Stimulated activated CD4-positive, alpha-beta T cell treated with anti-CD3 and anti-CD28 coated beads, Interleukin-2, amount 100 ng/mL, for 4 hours (primary cell): Measurements from ENCODE around the gene FRAS1.
"Not testable (repeated sequence)": the region's sequence is repeated elsewhere in the genome, so short reads cannot be mapped to it uniquely, and the experiment has no call there.

Source experiments
- DNase-seq: peaks from one replicate; pipeline ENCODE4 v3.0.0-alpha.2; 2020; ENCODE audit warnings: low read depth

The FRAS1 gene

GRCh38 chr4:78512357-78512920 lies 455.3 kb downstream of the FRAS1 start:
- no peak for DNase-seq

DNA sequence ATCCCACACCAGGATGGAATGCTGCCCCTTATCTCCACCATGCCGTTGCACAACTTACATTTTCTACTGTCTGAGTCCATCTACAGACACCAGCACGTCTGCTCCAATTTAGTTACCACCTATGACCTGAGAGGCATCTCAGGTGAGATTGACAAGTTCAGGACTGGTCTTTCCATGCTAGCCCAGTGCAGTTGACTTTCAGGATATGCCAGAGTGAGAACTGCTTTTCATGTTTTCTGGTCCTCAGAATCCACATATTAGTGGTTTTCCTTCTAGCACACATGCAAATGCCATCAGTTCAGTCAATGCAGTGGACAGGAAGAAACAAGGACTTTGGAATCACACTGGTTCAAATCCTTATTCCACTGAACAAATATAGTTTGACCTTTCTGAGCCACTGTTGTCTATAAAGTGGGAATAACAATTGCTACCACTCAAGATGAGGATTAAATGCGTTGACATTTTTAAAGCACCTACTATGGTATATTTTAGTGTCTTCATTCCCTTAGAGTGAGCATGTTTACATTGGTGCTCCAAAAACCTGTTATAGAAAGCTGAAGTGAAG lies 456.4 kb downstream of the FRAS1 start:
- no peak for DNase-seq

- DNase-seq, result no peak
These were observed 460.0 kb downstream of the FRAS1 start for GRCh38 chr4:78517050-78517652.

DNA sequence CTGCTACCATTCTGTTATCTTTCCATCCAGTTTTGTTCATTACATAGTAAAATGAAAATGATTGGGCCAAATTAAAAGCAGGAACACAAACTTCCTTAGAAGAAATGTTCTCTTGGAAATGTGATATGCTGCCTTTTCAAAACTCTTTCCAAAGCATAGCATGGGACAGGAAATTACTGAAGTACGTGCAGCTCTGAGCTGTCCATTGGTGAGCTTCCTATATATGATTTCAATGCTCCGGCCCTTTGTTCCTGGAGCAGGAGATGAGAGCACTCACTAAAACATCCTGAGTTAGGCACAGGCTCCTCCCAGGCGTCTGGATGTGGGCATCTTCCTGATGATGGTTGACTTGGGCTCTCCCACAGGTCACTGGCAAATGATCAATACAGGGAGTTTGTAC lies 461.4 kb downstream of the FRAS1 start:
- DNase-seq, result no peak

DNA sequence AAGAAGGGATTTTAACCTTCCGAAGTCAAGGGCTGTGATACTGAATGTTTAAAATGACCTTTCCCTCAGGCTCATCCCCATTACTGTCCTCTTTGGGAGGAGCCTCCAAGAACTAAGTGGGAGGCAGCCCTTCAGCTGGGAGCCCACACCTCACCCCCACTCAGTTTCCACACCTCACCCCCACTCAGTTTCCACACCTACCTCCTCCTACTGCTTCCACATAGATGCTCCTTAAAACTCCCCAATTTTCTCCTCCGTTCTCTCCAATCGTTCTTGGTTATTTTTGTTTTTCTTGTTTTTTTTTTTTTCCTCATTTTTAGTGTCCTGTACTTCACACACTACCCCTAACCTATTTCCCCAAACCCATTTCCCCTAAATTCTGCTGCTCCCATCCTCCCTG lies 462.8 kb downstream of the FRAS1 start:
- DNase-seq, result no peak

GRCh38 chr4:78520808-78521226 lies 463.7 kb downstream of the FRAS1 start:
- no peak for DNase-seq

DNA sequence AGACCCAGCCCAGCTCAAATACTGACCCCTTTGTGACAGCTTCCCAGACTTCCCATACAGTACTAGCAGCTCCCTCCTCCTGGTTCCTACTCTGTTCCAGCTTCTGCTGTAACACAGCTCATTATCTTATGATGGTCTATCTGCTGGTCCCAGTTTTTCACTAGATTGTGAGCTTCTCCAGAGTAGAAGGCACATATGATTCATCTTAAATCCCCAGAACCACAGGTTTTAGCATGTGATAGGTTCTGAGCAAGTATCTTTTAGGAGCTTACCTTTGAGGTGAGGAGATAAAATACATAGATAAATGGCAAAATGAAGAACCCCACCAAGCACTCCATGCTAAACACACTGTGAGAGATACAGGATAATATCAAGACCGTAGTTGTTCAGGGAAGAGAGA lies 466.9 kb downstream of the FRAS1 start:
- DNase-seq, result no peak

GRCh38 chr4:78525559-78525958 lies 468.4 kb downstream of the FRAS1 start:
- DNase-seq, result no peak

DNA sequence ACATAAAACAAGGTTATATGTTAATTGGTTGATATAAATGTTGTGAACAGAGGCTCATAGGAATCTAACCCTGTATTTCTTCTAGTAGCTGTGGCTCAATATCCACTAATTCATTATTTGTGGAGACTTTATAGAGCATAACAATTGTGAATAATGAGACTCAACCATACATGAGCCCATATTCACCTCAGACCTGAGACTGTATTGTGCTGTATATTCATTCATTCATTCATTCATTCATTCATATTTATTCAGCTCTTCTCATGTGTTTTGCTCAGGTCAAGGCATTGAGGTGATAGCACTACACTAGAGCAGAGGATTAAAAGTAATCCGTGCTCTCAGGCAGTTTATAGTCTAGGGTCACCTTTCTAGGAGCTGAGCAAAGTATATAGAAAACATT lies 470.0 kb downstream of the FRAS1 start:
- DNase-seq, result no peak

DNA sequence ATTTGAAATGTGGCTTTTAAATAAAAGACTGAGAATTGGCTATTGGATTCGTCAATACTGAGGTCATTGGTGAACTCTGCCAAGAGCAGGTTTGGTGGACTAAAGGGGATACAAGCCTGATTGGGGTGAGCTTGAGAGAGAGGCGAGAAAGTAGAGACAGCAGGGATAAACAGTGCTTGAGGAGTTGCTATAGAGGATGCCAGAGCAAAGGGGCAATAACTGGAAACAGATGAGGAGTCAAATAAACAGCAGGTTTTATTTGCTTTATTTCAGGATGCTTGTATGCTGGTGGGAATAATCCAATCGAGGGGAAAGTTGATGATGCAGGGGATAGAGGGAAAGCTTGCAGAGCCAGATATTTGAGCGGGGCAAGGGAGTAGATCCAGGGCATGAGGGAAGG lies 470.4 kb downstream of the FRAS1 start:
- DNase-seq, result no peak

- DNase-seq, result no peak
These were observed 471.2 kb downstream of the FRAS1 start for GRCh38 chr4:78528327-78528726.

DNA sequence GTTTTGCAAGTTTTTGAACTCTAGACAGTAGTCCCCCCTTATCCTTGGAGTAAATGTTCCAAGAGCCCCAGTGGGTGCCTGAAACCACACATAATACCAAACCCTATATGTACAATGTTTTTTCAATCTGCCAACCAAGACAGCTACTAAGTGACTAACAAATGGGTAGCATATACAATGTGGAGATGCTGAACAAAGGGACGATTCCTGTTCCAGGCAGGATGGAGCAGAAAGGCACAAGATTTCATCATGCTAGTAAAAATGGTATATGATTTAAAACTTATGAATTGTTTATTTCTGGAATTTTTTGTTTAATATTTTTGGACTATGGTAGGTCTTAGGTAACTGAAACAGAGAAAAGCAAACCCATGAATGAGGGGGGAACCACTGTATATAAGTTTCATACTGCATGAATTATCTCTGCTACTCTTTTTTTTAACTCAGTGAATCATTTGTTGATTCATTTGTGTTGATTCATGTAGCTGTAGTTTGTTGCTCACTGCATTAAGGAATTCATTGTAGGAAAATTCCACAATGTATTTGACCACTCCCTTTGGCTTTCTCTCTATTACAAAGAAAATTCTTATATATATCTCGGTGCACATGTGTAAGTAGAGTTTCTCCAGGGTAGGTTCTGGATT lies 472.6 kb downstream of the FRAS1 start:
- DNase-seq, result no peak

GRCh38 chr4:78532046-78532445 lies 474.9 kb downstream of the FRAS1 start:
- DNase-seq, result no peak

- no peak for DNase-seq
These were observed 476.7 kb downstream of the FRAS1 start for GRCh38 chr4:78533854-78534253.

GRCh38 chr4:78534286-78534955 lies 477.3 kb downstream of the FRAS1 start:
- no peak for DNase-seq

DNA sequence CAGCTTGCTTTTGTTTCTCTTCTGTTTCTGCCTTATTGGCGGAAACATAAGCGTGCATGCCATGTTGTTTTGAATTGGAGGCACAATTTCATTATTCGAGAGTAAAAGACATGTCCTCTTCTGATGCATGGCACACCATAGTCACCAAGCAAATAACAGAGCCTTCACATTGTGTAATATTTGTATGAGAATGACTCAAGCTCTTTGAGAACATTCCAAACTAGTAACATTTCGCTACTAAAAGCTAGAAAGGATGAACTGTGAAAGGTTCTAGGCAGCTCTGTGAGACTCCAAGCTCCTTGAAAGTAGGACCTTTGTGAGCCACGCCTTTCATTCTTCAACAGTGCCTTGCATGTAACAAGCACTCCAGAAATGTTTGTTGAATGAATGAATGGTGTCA lies 485.2 kb downstream of the FRAS1 start:
- no peak for DNase-seq

DNA sequence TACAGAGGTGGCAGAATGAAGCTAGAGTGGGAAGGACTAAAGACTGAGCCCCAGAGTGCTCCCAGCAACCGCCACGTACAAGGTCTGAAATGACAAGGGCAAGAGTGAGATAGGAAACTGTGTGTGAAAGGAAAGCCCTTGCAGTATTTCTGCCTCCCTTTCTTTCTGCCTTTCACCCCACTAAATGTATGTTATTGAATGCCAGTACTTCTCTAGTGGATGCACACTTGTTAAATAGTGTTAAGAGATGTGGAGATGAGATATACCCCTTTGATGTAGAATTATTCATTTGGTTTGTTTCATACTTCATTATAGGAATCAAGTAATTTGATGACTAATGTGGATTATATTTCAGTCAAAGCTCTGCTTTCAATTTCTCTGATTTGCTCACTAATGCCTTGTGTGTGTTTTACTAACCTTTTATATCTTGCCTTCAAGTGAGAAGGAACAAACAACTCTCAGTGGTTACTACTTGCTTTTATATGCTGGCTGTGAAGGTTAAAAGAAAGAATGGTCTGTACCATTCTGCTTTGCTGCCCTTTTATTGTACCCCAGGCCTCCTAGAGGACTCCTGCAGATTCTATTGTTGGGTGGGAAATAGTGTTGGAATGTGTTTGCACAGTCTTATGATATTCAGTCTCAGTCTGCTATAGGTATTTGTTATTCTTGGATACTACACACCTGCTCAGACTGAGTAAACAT lies 486.5 kb downstream of the FRAS1 start:
- no peak for DNase-seq

DNA sequence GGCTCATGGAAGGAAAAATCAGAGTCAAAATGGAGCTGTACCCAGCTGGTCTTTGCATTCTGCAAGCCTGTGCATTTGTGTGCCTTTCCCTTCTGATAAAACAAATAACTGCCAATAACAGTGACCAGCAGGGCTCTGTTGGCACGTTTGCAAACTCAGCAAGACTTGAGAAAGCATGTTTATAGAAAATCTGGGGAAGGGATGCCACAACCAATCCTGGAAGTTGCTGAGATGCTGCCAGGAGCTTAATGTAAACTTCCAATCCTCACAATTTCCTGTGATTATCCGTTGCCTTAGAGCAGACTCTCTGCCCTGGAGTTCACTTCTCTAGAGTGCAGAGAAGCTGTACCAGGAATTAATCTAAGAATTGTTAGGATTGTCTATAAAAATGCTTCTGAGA lies 487.6 kb downstream of the FRAS1 start:
- no peak for DNase-seq

DNA sequence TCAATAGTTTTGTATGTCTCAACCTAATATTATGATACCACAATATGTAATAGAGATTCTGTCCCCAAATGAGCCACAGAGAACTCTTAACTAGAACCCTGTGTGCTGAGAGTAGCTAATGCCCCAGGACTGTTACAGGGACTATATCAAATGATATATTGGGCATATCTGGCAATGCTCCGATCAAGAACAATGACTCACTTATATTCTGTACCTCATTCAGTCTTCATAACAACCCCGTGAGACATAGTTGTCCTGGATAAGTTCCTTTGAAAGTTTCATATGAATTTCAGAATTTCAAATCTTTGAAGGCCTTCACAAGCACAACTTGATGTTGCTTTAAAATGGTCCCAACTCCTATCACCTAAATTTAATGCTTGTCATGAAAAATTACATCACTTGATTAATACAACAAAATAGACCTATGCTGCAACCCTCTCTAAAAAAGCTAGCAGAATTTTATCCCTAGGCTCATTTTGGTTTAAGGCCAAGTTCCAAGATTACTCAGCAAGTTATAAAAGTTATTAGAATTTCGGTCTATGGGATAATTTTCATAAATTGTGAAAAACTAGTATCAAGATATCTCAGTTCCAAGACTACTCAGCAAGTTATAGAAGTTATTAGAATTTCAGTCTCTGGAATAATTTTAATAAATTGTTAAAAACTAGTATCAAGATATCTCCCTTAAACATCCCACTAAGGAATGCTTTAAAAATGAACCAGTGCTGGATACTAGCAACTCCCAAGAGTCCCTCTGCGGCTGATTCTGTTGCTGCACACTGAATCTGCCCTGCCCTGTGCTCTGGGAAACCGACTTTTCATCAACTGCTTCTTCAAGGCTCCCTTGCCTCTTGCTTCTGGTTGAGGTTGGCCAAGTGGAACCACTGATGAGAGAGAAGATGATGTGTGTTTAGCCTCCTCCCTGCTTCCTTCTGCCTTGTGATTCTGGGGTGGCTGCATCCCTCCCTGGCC lies 488.4 kb downstream of the FRAS1 start:
- DNase-seq, result no peak

DNA sequence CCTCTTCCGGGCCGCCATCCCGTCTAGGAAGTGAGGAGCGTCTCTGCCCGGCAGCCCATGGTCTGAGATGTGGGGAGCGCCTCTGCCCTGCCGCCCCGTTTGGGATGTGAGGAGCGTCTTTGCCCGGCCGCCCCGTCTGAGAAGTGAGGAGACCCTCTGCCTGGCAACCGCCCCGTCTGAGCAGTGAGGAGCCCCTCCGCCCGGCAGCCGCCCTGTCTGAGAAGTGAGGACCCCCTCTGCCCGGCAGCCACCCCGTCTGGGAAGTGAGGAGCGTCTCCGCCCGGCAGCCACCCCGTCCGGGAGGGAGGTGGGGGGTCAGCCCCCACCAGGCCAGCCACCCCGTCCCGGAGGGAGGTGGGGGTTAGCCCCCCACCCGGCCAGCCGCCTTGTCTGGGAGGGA lies 490.8 kb downstream of the FRAS1 start:
- not testable (repeated sequence) for DNase-seq

DNA sequence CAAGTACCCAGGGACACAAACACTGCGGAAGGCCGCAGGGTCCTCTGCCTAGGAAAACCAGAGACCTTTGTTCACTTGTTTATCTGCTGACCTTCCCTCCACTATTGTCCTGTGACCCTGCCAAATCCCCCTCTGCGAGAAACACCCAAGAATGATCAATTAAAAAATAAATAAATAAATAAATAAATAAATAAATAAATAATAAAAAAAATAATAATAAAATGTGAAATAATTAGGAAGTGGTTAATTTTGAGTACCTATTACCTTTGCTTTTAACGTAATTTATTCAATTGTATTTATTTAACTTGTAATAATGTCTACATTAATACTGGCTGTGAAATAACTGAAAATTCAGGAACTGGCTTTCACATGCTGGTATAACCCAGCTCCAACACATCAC lies 491.8 kb downstream of the FRAS1 start:
- not testable (repeated sequence) for DNase-seq
